ENCODE results near the gene TRAPPC14. TPM values are rescaled to one million over a fixed set of nuclear protein-coding genes. Genes with fewer than 3 reads are reported as not detected.

Gene TRAPPC14
- total and polyA plus RNA-seq, 9 of the 15 experiments (the other 6 are each of a cell fraction or from before 2014, with no cell fraction given) = 0.42 to 45.9 (median 18.2) TPM

GRCh38 chr7:100130608-100131453, 27.7 kb downstream of the TRAPPC14 start:
- Histone ChIP-seq H3K4me2 (ENCODE audit: insufficient read depth, low read length) (peak overlapping the region; percentile 60), H3K27ac (ENCODE audit: extremely low read depth, low read depth, low read length) (no peak overlapping the region), H3K4me1 (replicated peaks in 1 of 2; ENCODE audit: control insufficient read depth in 2 of 2, insufficient read depth in 2 of 2, low read length in 2 of 2) (peaks cover 11 to 27% of the 10 kb centered on the region in 2 experiments), H2AFZ (ENCODE audit: low read depth, low read length) (peak overlapping the region; percentile 85), H3K4me3 (no peak overlapping the region), H3K9ac (ENCODE audit: insufficient read depth in 1 of 2, low read depth in 2 of 2, low read length in 2 of 2) (peak overlapping the region; percentile 48 to 75), H3K79me2 (ENCODE audit: control insufficient read depth, insufficient read depth, low read length) (peaks cover 12% of the 10 kb centered on the region), H3K36me3 (ENCODE audit: control insufficient read depth, insufficient read depth, low read length) (no peaks in the 10 kb centered on the region), H3K9me1 (ENCODE audit: control insufficient read depth, insufficient read depth, low read length) (no peaks in the 10 kb centered on the region), H3K9me3 (replicated peaks; ENCODE audit: control insufficient read depth, insufficient read depth, low read depth, low read length) (no peaks in the 10 kb centered on the region), H4K20me1 (replicated peaks; ENCODE audit: control insufficient read depth, insufficient read depth, low read length) (no peaks in the 10 kb centered on the region), H3K27me3 (ENCODE audit: control insufficient read depth in 2 of 2, insufficient read depth in 2 of 2, low read length in 2 of 2) (no peaks in the 10 kb centered on the region; a peak in 2 of 5 replicates)
- BruUV-seq (replicated peaks) = no TSS peak
- intact Hi-C loops (cut with micrococcal nuclease) = loop anchor here (1.0 to 2.0 kb wide), 2 partner anchors 137 to 212 kb away; partner anchors contain the start of gene TRIM4
- in situ Hi-C loops (cut with MboI) = loop anchor here (5.0 kb wide), 2 partner anchors 81 to 216 kb away; no protein-coding TSS in a partner anchor
- peak; percentile 85 to 90 (median 89) for DNase-seq (ENCODE audit: extremely low read depth in 1 of 4, low spot score in 3 of 4)
- POLR2A ChIA-PET = interaction anchor here (0.7 to 1.1 kb wide), 5 partner anchors 10 to 149 kb away, joined by 3 to 4 read pairs (median 3); no protein-coding TSS in a partner anchor
- 10% methylated on average over 24 of the region's 24 CpGs for WGBS (ENCODE audit: insufficient coverage, low coverage, missing lambda C conversion rate)
- CTCF ChIA-PET (ENCODE audit: low intra/inter-chr PET ratio) = interaction anchor here (0.6 to 4.8 kb wide), 13 partner anchors 12 to 684 kb away, joined by 3 to 54 read pairs (median 5); no protein-coding TSS in a partner anchor
- peak; percentile 29 for FAIRE-seq
- ATAC-seq = peak; percentile 50
- 0 out of 2 replicates have a peak, but pooled peaks have one; percentile 35 for TF ChIP-seq ZNF41 (CRISPR knock-in tag; conservative IDR thresholded peaks at IDR 0.05)
- TF ChIP-seq ARID2 (IDR thresholded peaks at IDR 0.05) = peak; percentile 77; the same call in 1 of the 2 replicates
- 0 out of 2 replicates have a peak, but pooled peaks have one; percentile 21 for TF ChIP-seq ELF4 (CRISPR knock-in tag; IDR thresholded peaks at IDR 0.05)
- TF ChIP-seq ATF1 (CRISPR knock-in tag; IDR thresholded peaks at IDR 0.05) = no peak
- peak; percentile 43 for TF ChIP-seq ATF1 (tag; IDR thresholded peaks at IDR 0.05)
- peak; percentile 85 for TF ChIP-seq THRAP3 (IDR thresholded peaks at IDR 0.05; ENCODE audit: borderline replicate concordance)
- 0 out of 2 replicates have a peak, but pooled peaks have one; percentile 15 for TF ChIP-seq NFXL1 (CRISPR knock-in tag; IDR thresholded peaks at IDR 0.05)
- TF ChIP-seq KLF10 (CRISPR knock-in tag; IDR thresholded peaks at IDR 0.05) = no peak
- peak in 1 of 2 experiments; percentile 33; a peak in 1 of 4 replicates for TF ChIP-seq RCOR1 (IDR thresholded peaks at IDR 0.05; ENCODE audit: borderline replicate concordance in 1 of 2, low read depth in 2 of 2, low read length in 2 of 2)
- TF ChIP-seq ARID3B (CRISPR knock-in tag; IDR thresholded peaks at IDR 0.05; ENCODE audit: borderline replicate concordance) = no peak
- TF ChIP-seq DNMT1 (IDR thresholded peaks at IDR 0.05) = peak; percentile 39; the same call in 1 of the 2 replicates
- 0 out of 2 replicates have a peak, but pooled peaks have one; percentile 23 for TF ChIP-seq TCFL5 (CRISPR knock-in tag; conservative IDR thresholded peaks at IDR 0.05)
- TF ChIP-seq CC2D1A (IDR thresholded peaks at IDR 0.05) = peak; percentile 92
- no peak for TF ChIP-seq LCOR (CRISPR knock-in tag; IDR thresholded peaks at IDR 0.05)
- peak in 1 of 2 experiments; percentile 75; a peak in 2 of 4 replicates for TF ChIP-seq ARNT (IDR thresholded peaks at IDR 0.05)
- TF ChIP-seq HINFP (tag; conservative IDR thresholded peaks at IDR 0.05; ENCODE audit: low read depth) = 0 out of 2 replicates have a peak, but pooled peaks have one; percentile 32
- peak; percentile 17; the same call in 1 of the 2 replicates for TF ChIP-seq HDAC2 (IDR thresholded peaks at IDR 0.05)
- TF ChIP-seq ZKSCAN1 (IDR thresholded peaks at IDR 0.05; ENCODE audit: low read depth, low read length) = 0 out of 2 replicates have a peak, but pooled peaks have one; percentile 3
- TF ChIP-seq USF1 (CRISPR knock-in tag; IDR thresholded peaks at IDR 0.05) = peak; percentile 58
